ENCODE results near the gene FCRL5. TPM values are rescaled to one million over a fixed set of nuclear protein-coding genes. Genes with fewer than 3 reads are reported as not detected.

Gene FCRL5
- total and polyA plus RNA-seq, 9 of the 15 experiments (the other 6 are each of a cell fraction or from before 2014, with no cell fraction given) = not detected

DNA sequence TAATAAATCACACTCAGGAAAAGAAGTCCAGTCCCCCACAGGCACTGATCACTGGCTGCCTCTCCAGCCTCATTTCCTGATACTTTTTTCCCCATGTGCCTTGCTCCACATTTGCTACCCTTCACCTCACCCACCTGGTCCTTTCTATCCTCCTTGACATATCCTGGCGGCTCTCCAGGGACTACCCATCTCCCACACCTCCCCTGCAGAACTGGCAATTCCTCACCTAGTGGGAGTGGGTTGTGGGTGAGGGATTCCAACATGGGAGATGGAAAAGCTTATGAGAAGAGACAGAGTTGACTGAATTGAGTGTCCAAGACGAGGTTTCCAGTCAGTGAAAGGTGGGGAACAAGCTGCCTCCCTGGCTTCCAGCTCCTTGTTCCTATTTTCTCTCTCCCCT is 69.6 kb downstream of the FCRL5 start (continued):
- TF ChIP-seq RREB1 (CRISPR knock-in tag; IDR thresholded peaks at IDR 0.05) = no peak
- no peak for TF ChIP-seq ZNF134 (CRISPR knock-in tag; conservative IDR thresholded peaks at IDR 0.05)
- TF ChIP-seq SREBF2 (CRISPR knock-in tag; IDR thresholded peaks at IDR 0.05) = no peak

DNA sequence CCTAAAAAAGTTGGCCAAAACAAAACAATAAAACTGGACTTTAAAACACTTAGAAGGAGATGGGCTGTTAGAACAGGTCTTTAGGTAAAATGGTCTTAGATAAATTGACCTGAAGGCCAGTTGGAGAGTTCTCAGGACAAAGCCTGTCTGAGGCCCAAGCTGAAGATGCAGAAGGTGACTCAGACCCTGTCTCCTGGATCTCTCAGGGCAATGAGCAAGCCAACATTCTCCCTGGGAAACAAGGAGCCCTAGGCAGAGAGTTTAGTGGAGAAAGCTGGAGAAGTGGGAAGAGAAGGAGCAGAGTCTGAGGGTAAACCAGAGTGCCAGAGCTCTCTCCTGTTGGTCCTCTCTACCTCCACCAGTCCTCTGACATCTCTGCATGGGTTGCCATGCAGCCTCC is 70.1 kb downstream of the FCRL5 start:
- intact Hi-C loops (cut with micrococcal nuclease) = no loop called here
- no peak for DNase-seq (ENCODE audit: extremely low read depth in 1 of 4, low spot score in 3 of 4)
- in situ Hi-C loops (cut with MboI) = no loop called here
- no peak overlapping the region for H3K9ac ChIP-seq (ENCODE audit: insufficient read depth in 1 of 2, low read depth in 2 of 2, low read length in 2 of 2)
- H3K27me3 ChIP-seq (ENCODE audit: control insufficient read depth in 2 of 2, insufficient read depth in 2 of 2, low read length in 2 of 2) = 0 out of 5 replicates have a peak, but pooled peaks cover 0 to 3% of the 10 kb centered on the region in 2 experiments
- no peak overlapping the region for H3K4me3 ChIP-seq
- no peaks in the 10 kb centered on the region for H3K9me3 ChIP-seq (replicated peaks; ENCODE audit: control insufficient read depth, insufficient read depth, low read depth, low read length)
- H3K4me1 ChIP-seq (replicated peaks in 1 of 2; ENCODE audit: control insufficient read depth in 2 of 2, insufficient read depth in 2 of 2, low read length in 2 of 2) = peaks cover 0 to 5% of the 10 kb centered on the region in 2 experiments; a peak in 2 of 5 replicates
- peak; percentile 6 for FAIRE-seq
- POLR2A ChIA-PET = interaction anchor here (1.0 kb wide), 1 partner anchor 16 kb away, joined by 3 read pairs; no protein-coding TSS in a partner anchor
- H3K27ac ChIP-seq (ENCODE audit: extremely low read depth, low read depth, low read length) = no peak overlapping the region
- H2AFZ ChIP-seq (ENCODE audit: low read depth, low read length) = no peak overlapping the region
- no peaks in the 10 kb centered on the region for H4K20me1 ChIP-seq (replicated peaks; ENCODE audit: control insufficient read depth, insufficient read depth, low read length)
- H3K4me2 ChIP-seq (ENCODE audit: insufficient read depth, low read length) = no peak overlapping the region
- BruUV-seq (replicated peaks) = no TSS peak
- H3K79me2 ChIP-seq (ENCODE audit: control insufficient read depth, insufficient read depth, low read length) = no peaks in the 10 kb centered on the region
- CTCF ChIA-PET (ENCODE audit: low intra/inter-chr PET ratio) = no interaction called here
- no peaks in the 10 kb centered on the region for H3K36me3 ChIP-seq (ENCODE audit: control insufficient read depth, insufficient read depth, low read length)
- H3K9me1 ChIP-seq (ENCODE audit: control insufficient read depth, insufficient read depth, low read length) = no peaks in the 10 kb centered on the region
- TF ChIP-seq, protein P1, sequence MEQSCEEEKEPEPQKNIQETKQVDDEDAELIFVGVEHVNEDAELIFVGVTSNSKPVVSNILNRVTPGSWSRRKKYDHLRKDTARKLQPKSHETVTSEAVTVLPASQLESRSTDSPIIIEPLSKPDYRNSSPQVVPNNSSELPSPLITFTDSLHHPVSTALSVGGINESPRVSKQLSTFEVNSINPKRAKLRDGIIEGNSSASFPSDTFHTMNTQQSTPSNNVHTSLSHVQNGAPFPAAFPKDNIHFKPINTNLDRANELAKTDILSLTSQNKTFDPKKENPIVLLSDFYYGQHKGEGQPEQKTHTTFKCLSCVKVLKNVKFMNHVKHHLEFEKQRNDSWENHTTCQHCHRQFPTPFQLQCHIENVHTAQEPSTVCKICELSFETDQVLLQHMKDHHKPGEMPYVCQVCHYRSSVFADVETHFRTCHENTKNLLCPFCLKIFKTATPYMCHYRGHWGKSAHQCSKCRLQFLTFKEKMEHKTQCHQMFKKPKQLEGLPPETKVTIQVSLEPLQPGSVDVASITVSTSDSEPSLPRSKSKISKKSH (CRISPR knock-in tag; IDR thresholded peaks at IDR 0.05) = no peak
- no peak for TF ChIP-seq ZNF347 (CRISPR knock-in tag; IDR thresholded peaks at IDR 0.05; ENCODE audit: low read depth)
- no peak for ATAC-seq

Data from K562 (cell line).